K562 (cell line): ENCODE data around the gene GPR37L1. TPM values are rescaled to one million over a fixed set of nuclear protein-coding genes. Genes with fewer than 3 reads are reported as not detected.
A peak's percentile ranks its signal among the peaks of the same experiment; 100 is the strongest.

ENCODE experiments used
- AFF1 ChIP-seq, 2 experiments: fragments of 450-650 bp; IDR thresholded peaks; 2 replicates each; pipeline ENCODE4 v1.6.1; 2018; ENCODE audit warnings: mild to moderate bottlenecking in 2 of 2, low read depth in 1 of 2; ENCODE audit not compliant: partially characterized antibody in 2 of 2
- ARID4B ChIP-seq: sonication (generic); formaldehyde crosslinking; IDR thresholded peaks from 2 replicates; pipeline ENCODE4 v1.8.0; 2022; ENCODE audit warnings: mild to moderate bottlenecking, missing genetic modification reagents
- CBFA2T2 ChIP-seq: fragments of 450-650 bp; conservative IDR thresholded peaks from 2 replicates; pipeline ENCODE4 v1.6.1; 2017; ENCODE audit warnings: mild to moderate bottlenecking
- CC2D1A ChIP-seq: fragments of 450-650 bp; IDR thresholded peaks from 2 replicates; pipeline ENCODE4 v1.6.1; 2017; ENCODE audit warnings: mild to moderate bottlenecking
- NR4A1 ChIP-seq, 2 experiments: fragments of 250-450 bp in 1 of 2; fragments of 450-650 bp in 1 of 2; sonication (Bioruptor Pico) in 1 of 2; IDR thresholded peaks; 2 replicates each; pipeline versions ENCODE4 v1.4.0 to v1.6.1; 2016 to 2020; ENCODE audit warnings: mild to moderate bottlenecking in 2 of 2, missing compliant biosample characterization in 1 of 2, missing genetic modification characterization in 1 of 2, moderate library complexity in 1 of 2
- ZC3H8 ChIP-seq: fragments of 450-650 bp; IDR thresholded peaks from 2 replicates; pipeline ENCODE4 v1.6.1; 2017
- ZFP1 ChIP-seq: fragments of 450-650 bp; formaldehyde crosslinking; IDR thresholded peaks from 2 replicates; pipeline ENCODE4 v1.4.0; 2020; ENCODE audit warnings: mild to moderate bottlenecking, mixed read lengths
- ZFP91 ChIP-seq: sonication (generic); formaldehyde crosslinking; IDR thresholded peaks from 2 replicates; pipeline ENCODE4 v1.8.0; 2022; ENCODE audit warnings: mild to moderate bottlenecking, missing genetic modification reagents
- ZNF174 ChIP-seq: fragments of 250-450 bp; sonication (Bioruptor Pico); IDR thresholded peaks from 2 replicates; pipeline ENCODE4 v1.4.0; 2020; ENCODE audit warnings: mild to moderate bottlenecking
- ZNF212 ChIP-seq: fragments of 450-650 bp; formaldehyde crosslinking; IDR thresholded peaks from 2 replicates; pipeline ENCODE4 v1.4.0; 2020; ENCODE audit warnings: mild to moderate bottlenecking
- ZNF445 ChIP-seq: fragments of 250-450 bp; sonication (Bioruptor Pico); IDR thresholded peaks from 2 replicates; pipeline ENCODE4 v1.4.0; 2020; ENCODE audit warnings: low read depth, mild to moderate bottlenecking, moderate library complexity
- ZNF766 ChIP-seq: fragments of 200-800 bp; sonication (Bioruptor generic); conservative IDR thresholded peaks from 2 replicates; pipeline ENCODE4 v1.6.1; 2016; ENCODE audit warnings: missing genetic modification characterization, missing compliant biosample characterization
- polyA plus RNA-seq, 8 experiments: library from polyadenylated mRNA; depleted of rRNA in 4 of 8; stranded (reverse) in 5 of 8; unstranded in 3 of 8; fragments of >200 nt; fragmentation: Nextera tagmentation in 2 of 8; fragmentation: Illumina TruSeq in 1 of 8; extraction: Ambion mirVana in 2 of 8; extraction: Trizol in 1 of 8; gene quantifications; 2 replicates each; pipeline versions ENCODE4 v1.2.1 to v1.2.3, GENCODE V29; 2011 to 2014; ENCODE audit warnings: inconsistent platforms in 1 of 8, missing spikeins in 1 of 8
- total RNA-seq, 7 experiments: library from RNA; depleted of rRNA in 6 of 7; stranded (reverse); fragments of >200 nt in 6 of 7; fragmentation: Illumina TruSeq in 2 of 7; extraction: Trizol in 2 of 7; gene quantifications; 2 replicates each; pipeline versions ENCODE4 v1.2.1 to v1.2.3, GENCODE V29; 2011 to 2021; ENCODE audit warnings: low replicate concordance in 1 of 7
- TF ChIP-seq, protein P1 (sequence below): sonication (generic); formaldehyde crosslinking; IDR thresholded peaks from 2 replicates; pipeline ENCODE4 v1.8.0; 2022; ENCODE audit warnings: mild to moderate bottlenecking, missing genetic modification reagents
- TF ChIP-seq, protein P2 (sequence below), 2 experiments: fragments of 450-650 bp; IDR thresholded peaks; 2 replicates each; pipeline ENCODE4 v1.6.1; 2016

GPR37L1 gene
- total and polyA plus RNA-seq, 9 of the 15 experiments (the other 6 are each of a cell fraction or from before 2014, with no cell fraction given) = not detected

GRCh38 chr1:202158810-202159533 is 36.3 kb downstream of the GPR37L1 start (continued):
- 0 out of 2 replicates have a peak, but pooled peaks have one; percentile 6 for TF ChIP-seq NR4A1 (CRISPR knock-in tag; IDR thresholded peaks at IDR 0.05)
- 0 out of 2 replicates have a peak, but pooled peaks have one; percentile 58 for TF ChIP-seq NR4A1 (tag; IDR thresholded peaks at IDR 0.05)
- no peak; the same call in 1 of the 2 replicates for TF ChIP-seq ARID4B (CRISPR knock-in tag)
- TF ChIP-seq, protein P1, sequence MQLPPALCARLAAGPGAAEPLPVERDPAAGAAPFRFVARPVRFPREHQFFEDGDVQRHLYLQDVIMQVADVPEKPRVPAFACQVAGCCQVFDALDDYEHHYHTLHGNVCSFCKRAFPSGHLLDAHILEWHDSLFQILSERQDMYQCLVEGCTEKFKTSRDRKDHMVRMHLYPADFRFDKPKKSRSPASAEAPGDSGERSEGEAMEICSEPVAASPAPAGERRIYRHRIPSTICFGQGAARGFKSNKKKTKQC (CRISPR knock-in tag) = peak; percentile 88
- TF ChIP-seq CBFA2T2 = no peak
- TF ChIP-seq ZNF766 (CRISPR knock-in tag) = peak; percentile 63; the same call in 1 of the 2 replicates
- TF ChIP-seq ZNF445 (CRISPR knock-in tag) = no peak
- TF ChIP-seq ZFP1 = no peak; the same call in 1 of the 2 replicates
- TF ChIP-seq ZC3H8 = no peak
- 0 out of 2 replicates have a peak, but pooled peaks have one; percentile 49 for TF ChIP-seq ZFP91 (CRISPR knock-in tag)
- TF ChIP-seq ZNF212 (CRISPR knock-in tag) = peak; percentile 85; the same call in 1 of the 2 replicates
- TF ChIP-seq, protein P2, sequence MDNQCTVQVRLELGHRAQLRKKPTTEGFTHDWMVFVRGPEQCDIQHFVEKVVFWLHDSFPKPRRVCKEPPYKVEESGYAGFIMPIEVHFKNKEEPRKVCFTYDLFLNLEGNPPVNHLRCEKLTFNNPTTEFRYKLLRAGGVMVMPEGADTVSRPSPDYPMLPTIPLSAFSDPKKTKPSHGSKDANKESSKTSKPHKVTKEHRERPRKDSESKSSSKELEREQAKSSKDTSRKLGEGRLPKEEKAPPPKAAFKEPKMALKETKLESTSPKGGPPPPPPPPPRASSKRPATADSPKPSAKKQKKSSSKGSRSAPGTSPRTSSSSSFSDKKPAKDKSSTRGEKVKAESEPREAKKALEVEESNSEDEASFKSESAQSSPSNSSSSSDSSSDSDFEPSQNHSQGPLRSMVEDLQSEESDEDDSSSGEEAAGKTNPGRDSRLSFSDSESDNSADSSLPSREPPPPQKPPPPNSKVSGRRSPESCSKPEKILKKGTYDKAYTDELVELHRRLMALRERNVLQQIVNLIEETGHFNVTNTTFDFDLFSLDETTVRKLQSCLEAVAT (IDR thresholded peaks at IDR 0.05) = no peak
- no peak for TF ChIP-seq AFF1 (IDR thresholded peaks at IDR 0.05; ENCODE audit: low read depth in 1 of 2, partially characterized antibody in 2 of 2)
- TF ChIP-seq ZNF174 (CRISPR knock-in tag) = no peak
- TF ChIP-seq CC2D1A = no peak
